ENCODE results near the gene MORN1. TPM values are rescaled to one million over a fixed set of nuclear protein-coding genes. Genes with fewer than 3 reads are reported as not detected.

MORN1 gene
- total and polyA plus RNA-seq, 4 donors = 5.2 to 23.9 (median 13.9) TPM

DNA sequence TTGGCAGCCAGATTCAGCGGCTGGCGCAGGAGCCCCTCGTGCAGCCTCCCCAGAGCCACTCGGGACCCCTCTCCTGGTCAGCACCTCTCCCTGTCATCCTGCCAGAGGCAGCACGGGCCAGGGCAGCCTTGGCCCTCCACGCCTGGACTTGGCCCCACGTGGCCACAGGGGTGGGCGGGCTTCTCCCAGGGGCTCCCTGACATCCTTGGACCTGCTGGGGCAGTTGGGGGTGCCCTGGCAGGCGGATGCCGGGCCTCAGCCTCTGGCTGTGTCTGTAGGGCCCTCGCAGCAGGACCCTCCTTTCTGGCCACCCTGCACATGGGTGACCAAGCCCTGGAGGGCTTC lies 60.2 kb downstream of the MORN1 start:
- DNase-seq = no peak
- no peak for ATAC-seq (ENCODE audit: insufficient read depth, low FRiP score)

DNA sequence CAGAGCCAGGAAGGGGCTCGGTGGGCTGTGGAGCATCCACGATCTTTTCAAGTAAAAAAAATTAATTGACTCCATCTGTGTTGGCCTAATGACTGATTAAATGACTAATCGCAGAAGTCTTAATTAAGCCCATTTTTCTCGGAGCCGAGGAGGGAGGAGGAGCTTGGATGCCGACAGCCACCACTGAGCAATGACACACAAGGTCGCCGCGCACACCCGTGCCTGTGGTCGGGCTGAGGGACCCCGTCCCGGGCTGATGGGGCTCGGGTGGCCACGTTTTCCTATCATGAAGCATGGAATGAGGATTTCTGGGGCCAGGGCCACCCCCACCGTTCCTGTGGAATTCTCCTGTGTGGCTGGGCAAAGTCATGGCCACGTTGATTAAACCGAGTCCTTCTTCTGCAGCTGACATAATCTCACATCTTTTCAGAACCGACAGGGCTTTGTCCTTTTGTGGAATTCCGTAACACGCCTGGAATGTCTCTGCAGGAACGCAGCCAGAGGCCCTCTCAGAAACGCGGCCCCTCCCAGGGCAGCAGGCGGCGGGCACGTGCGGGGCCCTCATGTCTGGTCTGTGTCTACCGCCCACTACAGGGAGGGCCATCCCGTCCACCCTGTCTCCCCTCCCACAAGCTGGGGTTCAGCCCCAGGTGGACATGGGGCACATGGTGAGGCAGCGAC lies 60.7 kb downstream of the MORN1 start:
- 58 to 77% methylated on average over 31 of the region's 31 CpGs for WGBS, 2 donors
- DNase-seq = peak; percentile 89 to 92 (median 91)
- peak overlapping the region in 1 of 2 donors; percentile 48 for H3K27ac ChIP-seq (ENCODE audit: low read depth in 1 of 2, low read length in 1 of 2)
- H3K4me3 ChIP-seq = no peak overlapping the region
- H3K4me1 ChIP-seq (ENCODE audit: control insufficient read depth in 5 of 5, insufficient read depth in 5 of 5, low read length in 5 of 5) = peaks cover 0 to 18% (median 4%) of the 10 kb centered on the region in 5 donors
- H3K9ac ChIP-seq (ENCODE audit: insufficient read depth in 1 of 2, low read length in 2 of 2) = peak overlapping the region; percentile 1 to 11
- H3K36me3 ChIP-seq (ENCODE audit: control insufficient read depth in 4 of 4, insufficient read depth in 4 of 4, low read length in 4 of 4) = no peaks in the 10 kb centered on the region
- peak; percentile 21 for ATAC-seq (ENCODE audit: insufficient read depth, low FRiP score)
- no peaks in the 10 kb centered on the region for H3K27me3 ChIP-seq (ENCODE audit: control insufficient read depth in 3 of 3, insufficient read depth in 3 of 3, low read length in 2 of 3)
- TF ChIP-seq, protein P1, sequence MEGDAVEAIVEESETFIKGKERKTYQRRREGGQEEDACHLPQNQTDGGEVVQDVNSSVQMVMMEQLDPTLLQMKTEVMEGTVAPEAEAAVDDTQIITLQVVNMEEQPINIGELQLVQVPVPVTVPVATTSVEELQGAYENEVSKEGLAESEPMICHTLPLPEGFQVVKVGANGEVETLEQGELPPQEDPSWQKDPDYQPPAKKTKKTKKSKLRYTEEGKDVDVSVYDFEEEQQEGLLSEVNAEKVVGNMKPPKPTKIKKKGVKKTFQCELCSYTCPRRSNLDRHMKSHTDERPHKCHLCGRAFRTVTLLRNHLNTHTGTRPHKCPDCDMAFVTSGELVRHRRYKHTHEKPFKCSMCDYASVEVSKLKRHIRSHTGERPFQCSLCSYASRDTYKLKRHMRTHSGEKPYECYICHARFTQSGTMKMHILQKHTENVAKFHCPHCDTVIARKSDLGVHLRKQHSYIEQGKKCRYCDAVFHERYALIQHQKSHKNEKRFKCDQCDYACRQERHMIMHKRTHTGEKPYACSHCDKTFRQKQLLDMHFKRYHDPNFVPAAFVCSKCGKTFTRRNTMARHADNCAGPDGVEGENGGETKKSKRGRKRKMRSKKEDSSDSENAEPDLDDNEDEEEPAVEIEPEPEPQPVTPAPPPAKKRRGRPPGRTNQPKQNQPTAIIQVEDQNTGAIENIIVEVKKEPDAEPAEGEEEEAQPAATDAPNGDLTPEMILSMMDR (IDR thresholded peaks at IDR 0.05; ENCODE audit: control extremely low read depth, extremely low read depth) = no peak
- H3K9me3 ChIP-seq (ENCODE audit: control insufficient read depth in 4 of 4, insufficient read depth in 3 of 4, low read length in 3 of 4) = no peaks in the 10 kb centered on the region

More for the DNA sequence above, 60.2 kb downstream of the MORN1 start:
- no peaks in the 10 kb centered on the region for H3K36me3 ChIP-seq (ENCODE audit: control insufficient read depth in 4 of 4, insufficient read depth in 4 of 4, low read length in 4 of 4)
- H3K4me3 ChIP-seq = no peak overlapping the region
- H3K4me1 ChIP-seq (ENCODE audit: control insufficient read depth in 5 of 5, insufficient read depth in 5 of 5, low read length in 5 of 5) = peaks cover 0 to 18% (median 4%) of the 10 kb centered on the region in 5 donors
- no peaks in the 10 kb centered on the region for H3K27me3 ChIP-seq (ENCODE audit: control insufficient read depth in 3 of 3, insufficient read depth in 3 of 3, low read length in 2 of 3)
- no peak overlapping the region for H3K27ac ChIP-seq (ENCODE audit: low read depth in 1 of 2, low read length in 1 of 2)
- no peaks in the 10 kb centered on the region for H3K9me3 ChIP-seq (ENCODE audit: control insufficient read depth in 4 of 4, insufficient read depth in 3 of 4, low read length in 3 of 4)
- 68 to 87% methylated on average over 11 of the region's 11 CpGs for WGBS, 2 donors
- TF ChIP-seq, protein P1 (IDR thresholded peaks at IDR 0.05; ENCODE audit: control extremely low read depth, extremely low read depth) = no peak
- H3K9ac ChIP-seq (ENCODE audit: insufficient read depth in 1 of 2, low read length in 2 of 2) = peak overlapping the region in 1 of 2 donors; percentile 1

DNA sequence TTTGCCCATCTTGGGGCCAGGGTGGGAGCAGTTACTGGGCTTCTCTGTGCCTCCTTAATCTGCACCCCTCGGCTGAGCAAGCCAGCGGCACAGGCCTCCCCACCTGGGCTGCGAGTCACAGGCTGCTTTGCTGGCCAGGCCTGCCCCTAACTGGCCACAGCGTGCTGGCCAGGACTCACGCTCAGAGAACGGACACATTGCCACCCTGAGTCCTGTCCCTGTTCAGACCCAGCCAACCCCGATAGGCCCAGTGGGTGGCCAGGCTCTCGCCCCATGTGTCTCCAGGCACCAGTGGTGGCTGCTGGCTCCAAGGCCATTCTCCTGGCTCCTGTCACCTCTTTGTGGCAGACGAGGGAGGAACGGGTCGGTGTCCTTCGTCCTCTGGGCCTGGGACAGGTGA lies 61.3 kb downstream of the MORN1 start:
- Histone ChIP-seq H3K4me3 (no peak overlapping the region), H3K9ac (ENCODE audit: insufficient read depth in 1 of 2, low read length in 2 of 2) (no peak overlapping the region), H3K36me3 (ENCODE audit: control insufficient read depth in 4 of 4, insufficient read depth in 4 of 4, low read length in 4 of 4) (no peaks in the 10 kb centered on the region), H3K9me3 (ENCODE audit: control insufficient read depth in 4 of 4, insufficient read depth in 3 of 4, low read length in 3 of 4) (no peaks in the 10 kb centered on the region), H3K27ac (ENCODE audit: low read depth in 1 of 2, low read length in 1 of 2) (no peak overlapping the region), H3K4me1 (ENCODE audit: control insufficient read depth in 5 of 5, insufficient read depth in 5 of 5, low read length in 5 of 5) (peaks cover 0 to 15% (median 4%) of the 10 kb centered on the region in 5 donors), H3K27me3 (ENCODE audit: control insufficient read depth in 3 of 3, insufficient read depth in 3 of 3, low read length in 2 of 3) (no peaks in the 10 kb centered on the region)
- TF ChIP-seq, protein P1 (IDR thresholded peaks at IDR 0.05; ENCODE audit: control extremely low read depth, extremely low read depth) = no peak
- ATAC-seq (ENCODE audit: insufficient read depth, low FRiP score) = no peak
- DNase-seq = no peak
- 90 to 95% methylated on average over 12 of the region's 12 CpGs for WGBS, 2 donors
